ENCODE results near the gene COL5A3. TPM values are rescaled to one million over a fixed set of nuclear protein-coding genes. Genes with fewer than 3 reads are reported as not detected.

Gene COL5A3
- total and polyA plus RNA-seq, 8 donors, result 4.5 to 21.9 (median 6.3) TPM

GRCh38 chr19:10005632-10006334 is 4.5 kb downstream of the COL5A3 start:
- intact Hi-C loops (cut with DNase I), result no loop called here
- H3K27me3 ChIP-seq, result peaks cover 9 to 86% of the 10 kb centered on the region in 2 donors
- no peak for DNase-seq
- H3K9me3 ChIP-seq, result no peaks in the 10 kb centered on the region
- no peaks in the 10 kb centered on the region for H3K36me3 ChIP-seq
- peak overlapping the region in 1 of 2 donors; percentile 59 for H3K27ac ChIP-seq
- H3K4me1 ChIP-seq, result no peaks in the 10 kb centered on the region
- H3K4me3 ChIP-seq, result no peak overlapping the region
- no peak for TF ChIP-seq CTCF (IDR thresholded peaks at IDR 0.05)
- ATAC-seq, result no peak

GRCh38 chr19:10004617-10005016 is 5.7 kb downstream of the COL5A3 start:
- Histone ChIP-seq H3K27me3 (peaks cover 3 to 86% of the 10 kb centered on the region in 2 donors), H3K4me3 (no peak overlapping the region), H3K27ac (no peak overlapping the region), H3K9me3 (no peaks in the 10 kb centered on the region), H3K4me1 (no peaks in the 10 kb centered on the region), H3K36me3 (no peaks in the 10 kb centered on the region)
- intact Hi-C loops (cut with DNase I), result no loop called here
- DNase-seq (no peak), ATAC-seq (no peak)
- no peak for TF ChIP-seq CTCF (IDR thresholded peaks at IDR 0.05)

GRCh38 chr19:10003271-10003670 is 7.0 kb downstream of the COL5A3 start:
- no peak for ATAC-seq
- H3K36me3 ChIP-seq, result no peaks in the 10 kb centered on the region
- peaks cover 0 to 77% of the 10 kb centered on the region in 2 donors for H3K27me3 ChIP-seq
- H3K27ac ChIP-seq, result no peak overlapping the region
- no peaks in the 10 kb centered on the region for H3K4me1 ChIP-seq
- no peaks in the 10 kb centered on the region for H3K9me3 ChIP-seq
- DNase-seq, result no peak
- H3K4me3 ChIP-seq, result no peak overlapping the region
- no peak for TF ChIP-seq CTCF (IDR thresholded peaks at IDR 0.05)
- intact Hi-C loops (cut with DNase I), result no loop called here

GRCh38 chr19:10001899-10002298 is 8.4 kb downstream of the COL5A3 start:
- peak in 1 of 2 donors; percentile 12 for TF ChIP-seq CTCF (IDR thresholded peaks at IDR 0.05)
- Histone ChIP-seq H3K27ac (no peak overlapping the region), H3K4me1 (no peaks in the 10 kb centered on the region), H3K9me3 (no peaks in the 10 kb centered on the region), H3K4me3 (no peak overlapping the region), H3K36me3 (no peaks in the 10 kb centered on the region), H3K27me3 (peaks cover 0 to 73% of the 10 kb centered on the region in 2 donors)
- DNase-seq, result no peak
- intact Hi-C loops (cut with DNase I), result no loop called here
- no peak for ATAC-seq

- Histone ChIP-seq H3K27ac (no peak overlapping the region), H3K4me3 (no peak overlapping the region), H3K4me1 (no peaks in the 10 kb centered on the region), H3K36me3 (no peaks in the 10 kb centered on the region), H3K27me3 (peaks cover 0 to 57% of the 10 kb centered on the region in 2 donors), H3K9me3 (no peaks in the 10 kb centered on the region)
- intact Hi-C loops (cut with DNase I), result no loop called here
- peak; percentile 91 for ATAC-seq
- DNase-seq, result peak in 2 of 4 donors; percentile 59 to 74
- TF ChIP-seq CTCF (IDR thresholded peaks at IDR 0.05), result peak; percentile 52 to 63
Observed at GRCh38 chr19:10000171-10000826, 10.0 kb downstream of the COL5A3 start.

Data from left lung (tissue), 10 donors.